HG03196 (cell line): ENCODE measurements around the gene MRPL20.
"Not testable (repeated sequence)": the region's sequence is repeated elsewhere in the genome, so short reads cannot be mapped to it uniquely, and the experiment has no call there.

Source experiments
- ATAC-seq: cut with Tn5 transposase; IDR thresholded peaks from one replicate; pipeline ENCODE4 v1.9.1; 2021; ENCODE audit not compliant: unreplicated experiment

The MRPL20 gene

DNA sequence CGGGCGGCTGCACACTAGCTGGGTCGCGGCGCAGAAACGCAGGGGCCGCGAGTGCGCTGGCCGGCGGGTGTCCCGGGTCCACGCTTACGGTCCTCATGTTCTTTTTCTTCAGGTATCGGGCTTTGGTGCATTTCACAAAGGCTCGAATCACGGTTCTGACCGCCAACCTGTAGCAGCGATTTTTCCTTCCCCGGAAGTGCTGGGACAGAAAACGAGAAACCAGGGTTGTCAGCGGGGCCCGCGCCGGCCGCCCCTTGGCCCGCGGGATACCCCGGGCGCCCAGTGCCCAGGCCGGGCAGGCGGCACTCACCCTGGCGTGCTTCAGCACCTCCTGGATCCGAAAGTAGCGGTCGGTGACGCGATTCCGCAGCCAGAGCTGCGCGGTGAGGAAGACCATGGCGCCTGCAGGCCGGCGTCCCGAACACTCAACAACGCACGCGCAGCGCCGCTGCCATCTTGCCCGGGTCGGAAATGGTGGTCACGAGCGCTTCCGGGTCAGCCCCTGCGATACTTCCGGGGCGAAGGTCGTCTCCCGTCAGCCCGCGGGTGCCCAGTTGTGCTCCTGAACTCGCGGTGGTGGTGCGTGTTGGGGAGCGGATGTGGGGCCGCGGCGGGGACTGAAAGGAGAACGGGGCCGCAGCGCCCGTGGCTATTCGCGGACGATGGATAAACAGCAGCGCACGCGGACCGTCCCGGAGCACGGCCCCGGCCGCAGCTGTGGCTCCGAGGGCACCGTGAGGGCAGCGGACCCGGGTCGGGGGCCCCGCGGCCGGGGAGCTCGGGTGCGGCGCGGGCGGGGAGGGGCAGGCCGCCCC lies at the start of gene MRPL20:
Gene MRPL20 (minus strand): TSS at position 473 of the 815 bp plus-strand sequence. CDS start 76 bp downstream, at position 397.
- ATAC-seq, result peak; percentile 89

DNA sequence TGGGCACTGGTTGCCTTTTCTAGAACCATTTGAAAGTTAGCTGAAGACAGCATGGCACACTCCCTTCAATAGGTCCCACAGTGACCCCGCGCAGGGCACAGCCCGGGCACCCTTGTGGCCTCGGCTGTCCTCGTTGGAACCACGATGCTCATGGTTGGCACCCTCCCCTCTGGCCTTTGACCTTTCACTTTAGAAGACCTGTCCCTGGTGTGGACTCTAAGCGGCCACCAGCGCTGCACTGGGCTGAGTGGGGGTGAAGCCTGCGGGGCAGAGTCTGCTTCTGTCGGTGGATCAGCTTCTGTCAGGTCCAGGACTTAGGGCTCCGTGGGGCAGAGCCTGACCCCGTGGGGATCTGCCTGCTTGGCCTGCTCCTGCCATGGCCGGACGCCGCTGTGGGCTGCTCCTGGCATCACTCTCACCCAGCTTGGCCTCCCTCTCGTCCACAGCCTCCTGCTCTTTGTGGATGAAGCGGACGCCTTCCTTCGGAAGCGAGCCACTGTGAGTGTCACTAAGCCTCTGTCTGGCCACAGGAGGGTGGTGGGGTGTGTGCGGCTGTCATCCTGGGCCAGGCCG lies 49.7 kb upstream of the MRPL20 start:
- ATAC-seq, result not testable (repeated sequence)

DNA sequence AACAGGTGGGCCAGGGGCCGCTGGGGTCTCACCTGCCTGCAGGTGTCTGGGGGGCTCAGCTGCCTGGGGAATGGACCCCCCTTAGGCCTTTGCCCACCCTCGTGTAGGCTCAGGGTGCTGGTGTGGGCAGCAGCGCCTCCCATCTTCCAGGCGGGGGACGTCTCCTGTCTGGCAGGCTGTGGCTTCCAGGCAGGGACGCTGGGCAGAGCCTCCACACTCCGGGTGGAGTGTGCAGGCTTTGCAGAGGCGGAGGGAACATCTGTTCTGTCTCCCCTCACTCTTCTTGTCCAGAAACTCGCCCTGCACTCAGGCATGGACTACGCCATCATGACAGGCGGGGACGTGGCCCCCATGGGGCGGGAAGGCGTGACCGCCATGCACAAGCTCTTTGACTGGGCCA lies 48.8 kb upstream of the MRPL20 start:
- not testable (repeated sequence) for ATAC-seq

DNA sequence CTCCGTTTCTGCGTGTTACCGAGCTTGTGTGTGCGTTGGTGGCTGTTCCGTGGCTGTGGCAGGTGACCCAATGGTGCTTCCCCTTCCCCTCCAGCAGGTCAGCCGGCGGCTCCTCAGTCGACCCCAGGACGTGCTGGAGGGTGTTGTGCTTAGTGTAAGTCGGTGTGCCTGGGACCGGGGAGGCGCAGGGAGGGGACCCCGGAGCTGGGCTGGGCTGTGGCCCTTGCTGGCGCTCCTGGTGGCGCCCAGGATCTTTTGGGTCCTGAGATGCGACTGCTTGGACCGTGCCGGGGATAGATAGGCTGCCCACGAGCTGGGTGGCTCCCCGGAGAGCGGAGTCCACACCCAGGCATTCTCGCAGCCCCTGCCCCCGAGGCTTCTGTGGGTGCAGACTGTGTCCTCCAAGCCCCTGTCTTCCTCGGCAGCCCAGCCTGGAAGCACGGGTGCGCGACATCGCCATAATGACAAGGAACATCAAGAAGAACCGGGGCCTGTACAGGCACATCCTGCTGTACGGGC lies 48.3 kb upstream of the MRPL20 start:
- no peak for ATAC-seq

DNA sequence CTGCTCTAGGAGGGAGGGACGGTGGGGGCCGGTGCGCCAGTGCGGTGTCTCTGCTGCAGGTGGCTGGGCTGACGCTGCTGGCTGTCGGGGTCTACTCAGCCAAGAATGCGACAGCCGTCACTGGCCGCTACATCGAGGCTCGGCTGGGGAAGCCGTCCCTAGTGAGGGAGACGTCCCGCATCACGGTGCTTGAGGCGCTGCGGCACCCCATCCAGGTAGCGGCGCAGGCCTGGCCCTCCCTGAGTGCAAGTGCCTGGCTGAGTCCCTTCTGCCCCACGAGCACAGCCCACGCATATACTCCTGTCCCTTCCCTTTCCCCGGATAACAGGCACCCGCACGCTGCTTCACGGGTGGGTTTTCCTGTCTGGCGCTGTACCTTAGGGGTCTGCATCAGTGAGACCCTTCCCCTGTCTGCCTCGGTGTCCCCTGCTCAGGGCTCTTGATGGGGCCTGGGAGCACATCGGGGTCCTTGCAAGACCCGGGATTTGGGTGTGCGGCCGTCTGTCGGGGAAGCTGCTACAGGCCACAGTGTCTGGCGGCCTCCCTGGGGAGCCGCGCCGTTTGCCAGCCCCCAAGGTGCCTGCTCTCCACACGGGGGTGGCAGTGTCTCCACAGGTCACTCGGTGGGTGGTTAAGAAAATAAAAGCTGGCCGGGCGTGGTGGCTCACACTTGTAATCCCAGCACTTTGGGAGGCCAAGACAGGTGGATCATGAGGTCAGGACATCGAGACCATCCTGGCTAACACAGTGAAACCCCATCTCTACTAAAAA lies 47.4 kb upstream of the MRPL20 start:
- ATAC-seq, result not testable (repeated sequence)

DNA sequence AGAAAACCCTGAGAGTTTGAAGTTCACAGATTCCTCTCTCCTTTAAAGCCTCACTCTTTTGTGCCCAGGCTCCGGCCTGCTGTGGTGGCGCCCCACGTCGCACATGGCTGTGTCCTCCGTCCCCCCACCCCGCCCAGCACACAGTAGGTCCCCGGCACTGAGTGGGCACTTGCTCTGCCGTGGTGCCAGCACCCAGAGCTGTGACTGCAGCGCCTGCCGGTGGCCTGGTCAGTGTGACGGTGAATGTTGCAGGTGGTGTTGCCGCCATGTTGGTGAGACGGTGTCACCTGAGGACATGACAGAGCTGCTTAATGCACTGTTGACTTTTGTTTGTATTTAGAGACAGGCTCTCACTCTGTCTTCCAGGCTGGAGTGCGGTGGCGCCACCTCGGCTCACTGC lies 45.8 kb upstream of the MRPL20 start:
- ATAC-seq, result no peak

DNA sequence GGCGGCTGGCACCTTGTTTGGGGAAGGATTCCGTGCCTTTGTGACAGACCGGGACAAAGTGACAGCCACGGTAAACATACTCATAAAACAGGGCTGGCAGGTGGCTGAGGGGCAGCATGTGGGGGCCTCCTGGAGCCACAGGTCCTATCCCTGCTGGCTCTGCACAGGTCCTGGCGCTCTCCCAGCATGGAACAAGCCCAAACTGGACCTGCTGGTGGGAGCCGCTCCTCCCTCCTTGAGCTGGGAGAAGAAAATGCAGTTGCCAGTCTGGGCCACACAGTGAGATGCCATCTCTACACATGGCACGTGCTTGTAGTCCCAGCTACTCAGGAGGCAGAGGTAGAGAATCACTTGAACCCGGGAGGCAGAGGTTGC lies 45.3 kb upstream of the MRPL20 start:
- not testable (repeated sequence) for ATAC-seq

DNA sequence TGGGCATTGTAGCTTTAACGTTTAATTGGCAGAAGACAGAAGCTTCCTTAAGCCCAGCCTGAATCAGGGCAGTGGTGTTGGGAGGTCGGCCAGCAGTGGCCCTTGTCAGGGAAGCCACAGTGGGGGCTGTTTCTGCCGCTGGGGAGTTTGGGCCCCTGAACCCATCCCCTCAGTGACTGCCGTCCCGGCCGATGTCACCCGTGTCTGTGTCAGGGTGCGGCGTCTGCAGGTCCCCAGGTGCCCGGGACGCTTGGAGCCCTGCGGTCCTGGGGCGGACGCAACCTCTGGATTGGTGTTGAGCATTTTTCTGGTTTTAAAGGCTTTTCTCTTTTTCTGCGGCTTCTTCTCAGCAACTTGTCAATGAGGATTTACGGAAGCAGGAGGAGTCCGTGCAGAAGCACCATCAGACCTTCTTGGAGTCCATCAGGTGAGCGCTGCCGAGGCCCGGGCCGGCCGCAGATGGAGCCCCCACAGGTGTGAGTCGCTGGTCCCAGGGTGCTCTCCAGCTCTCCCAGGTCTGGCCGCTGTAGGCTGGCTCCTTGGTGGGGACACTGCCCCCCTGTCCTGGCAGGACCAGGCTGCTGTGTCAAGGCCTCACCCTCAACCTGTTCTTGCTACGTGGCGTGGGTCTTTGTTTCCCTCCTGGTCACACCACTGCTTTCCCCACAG lies 44.7 kb upstream of the MRPL20 start:
- no peak for ATAC-seq

DNA sequence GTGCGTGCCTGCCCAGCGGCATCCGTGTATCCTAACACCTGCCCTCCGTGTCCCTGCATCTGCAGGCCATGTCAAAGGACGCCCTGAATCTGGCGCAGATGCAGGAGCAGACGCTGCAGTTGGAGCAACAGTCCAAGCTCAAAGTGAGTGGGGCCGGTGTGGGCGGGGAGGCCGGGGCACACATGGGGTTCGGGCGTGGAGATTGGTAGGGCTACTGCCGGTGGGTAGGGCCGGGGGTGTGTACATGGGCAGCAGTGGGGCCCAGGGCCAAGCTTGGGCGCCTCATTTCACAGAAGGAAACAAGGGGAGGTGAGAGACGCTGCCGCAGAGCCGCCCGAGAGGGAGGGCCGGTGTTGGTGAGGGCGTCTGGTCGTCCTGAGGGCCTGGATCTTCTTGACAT lies 43.5 kb upstream of the MRPL20 start:
- ATAC-seq, result not testable (repeated sequence)

DNA sequence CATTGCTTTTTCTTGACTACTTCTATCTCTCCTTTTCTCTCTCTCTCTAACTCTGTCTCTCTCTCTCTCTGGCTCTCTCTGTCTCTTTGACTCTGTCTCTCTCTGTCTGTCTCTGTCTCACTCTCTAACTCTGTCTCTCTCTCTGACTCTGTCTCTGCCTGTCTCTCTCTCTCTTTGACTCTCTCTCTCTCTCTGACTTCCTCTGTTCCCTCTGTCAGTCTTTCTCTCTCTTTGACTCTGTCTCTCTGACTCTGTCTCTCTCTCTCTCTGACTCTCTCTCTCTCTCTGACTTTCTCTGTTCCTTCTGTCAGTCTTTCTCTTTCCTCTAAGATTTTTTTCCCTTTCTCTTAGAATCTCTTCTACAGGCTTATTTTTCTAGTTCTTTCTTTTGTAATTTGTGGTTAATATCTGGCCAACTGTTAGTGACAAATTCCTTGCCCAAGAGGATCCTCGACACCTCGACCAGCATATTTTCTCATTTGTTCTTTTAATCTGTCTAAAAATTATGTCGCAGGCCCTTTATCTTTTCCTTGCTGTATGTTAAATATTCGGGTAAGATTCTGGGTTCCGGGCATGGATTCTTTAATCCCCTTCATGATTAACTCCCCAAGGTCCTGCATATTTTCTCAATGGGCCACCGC lies 42.1 kb upstream of the MRPL20 start, which contains the start of gene ATAD3C:
Gene ATAD3C (plus strand): TSS at position 591 of the 641 bp plus-strand sequence. CDS start 995 bp downstream, outside the sequence.
- no peak for ATAC-seq

DNA sequence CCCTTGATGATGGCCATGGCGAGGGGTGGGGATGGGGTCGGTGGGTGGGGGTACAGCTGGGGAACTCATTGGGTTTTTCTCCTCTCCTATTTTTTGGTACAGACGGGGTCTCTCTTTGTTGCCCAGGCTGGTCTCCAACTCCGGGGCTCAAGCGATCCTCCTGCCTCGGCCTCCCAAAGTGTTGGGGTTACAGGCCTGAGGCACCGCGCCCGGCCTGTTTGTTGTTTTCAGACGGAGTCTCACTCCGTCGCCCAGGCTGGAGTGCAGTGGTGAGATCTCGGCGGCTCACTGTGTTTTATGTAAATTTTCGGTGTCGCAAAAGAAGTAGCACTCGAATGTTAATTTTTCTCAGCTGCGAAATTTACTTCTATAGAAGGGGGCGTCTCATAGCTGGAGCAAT lies 39.5 kb upstream of the MRPL20 start:
- ATAC-seq, result not testable (repeated sequence)

DNA sequence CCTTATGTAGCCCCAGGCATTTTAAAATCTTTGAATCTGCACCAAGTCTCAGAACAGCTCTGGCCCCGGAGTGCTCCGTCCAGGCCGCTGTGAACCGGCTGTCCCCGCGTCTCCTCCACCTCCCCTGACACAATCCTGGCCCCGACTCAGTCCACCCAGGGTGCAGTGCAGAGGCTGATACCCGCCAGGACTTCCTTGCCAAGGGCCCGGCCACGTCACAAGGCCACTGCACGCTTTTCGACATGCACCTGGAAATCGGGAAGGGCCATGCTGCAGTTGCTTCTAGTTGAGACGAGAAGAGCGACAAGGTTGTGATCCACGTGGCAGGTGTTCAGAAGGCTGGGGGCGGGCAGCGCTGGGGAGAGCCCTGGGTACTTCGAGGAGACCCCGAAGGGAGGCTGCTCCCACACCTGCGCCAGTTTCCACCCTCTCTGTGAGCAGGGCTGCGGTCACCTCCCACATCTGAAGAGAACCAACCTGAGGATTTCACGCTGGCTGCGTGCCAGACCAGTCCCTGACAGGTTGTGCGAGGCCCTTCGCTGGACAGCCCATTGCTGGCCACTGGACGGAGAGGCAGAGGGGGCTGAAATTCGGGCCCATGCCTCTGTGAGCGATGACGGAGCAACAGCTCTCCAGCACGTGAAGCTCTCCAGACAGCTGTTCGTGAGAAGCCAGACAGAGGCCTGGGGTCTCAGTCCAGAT lies 35.1 kb upstream of the MRPL20 start:
- ATAC-seq, result no peak

DNA sequence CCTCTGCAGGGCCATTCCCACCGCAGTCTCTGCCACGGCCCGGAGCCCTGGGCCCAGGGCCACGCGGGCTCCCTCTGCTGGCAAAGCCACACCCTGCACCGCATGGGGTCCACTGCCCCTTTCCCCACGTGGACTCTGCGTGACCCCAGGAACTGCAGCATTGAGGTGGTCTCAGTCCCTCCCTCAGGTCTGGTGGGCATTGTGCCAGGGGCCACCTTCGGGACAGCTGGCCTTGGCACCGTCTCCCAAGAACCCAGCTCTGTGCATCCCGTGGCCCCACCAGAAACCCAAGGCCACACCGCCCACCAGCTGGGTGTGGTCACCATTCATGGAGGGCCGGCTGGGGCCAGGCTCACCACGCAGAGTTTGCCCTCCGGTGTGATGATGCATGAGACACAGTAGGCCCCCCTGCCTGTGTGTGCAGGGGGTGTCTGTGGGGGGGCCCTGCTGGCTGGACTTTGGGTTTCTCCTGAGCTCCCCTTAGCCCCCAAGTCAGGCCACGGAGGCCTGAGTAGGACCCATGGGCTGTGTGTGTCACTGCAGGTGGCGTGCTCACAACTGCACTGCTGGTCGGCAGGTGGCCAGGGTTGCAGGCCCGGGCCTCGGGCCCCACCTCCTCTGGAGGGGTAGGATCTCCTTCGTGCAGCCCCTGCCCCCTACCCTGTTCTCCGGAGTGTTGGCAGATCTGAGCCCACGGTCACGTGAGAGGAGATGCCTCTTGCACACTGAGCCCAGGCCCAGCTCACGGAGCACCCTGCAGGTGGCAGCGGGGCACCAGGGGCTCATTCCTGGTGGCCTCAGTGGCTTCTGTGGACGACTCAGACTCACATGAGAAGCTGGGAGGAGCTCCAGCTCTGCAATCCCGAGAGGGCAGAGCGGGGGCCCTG lies 34.2 kb upstream of the MRPL20 start:
- ATAC-seq, result no peak

DNA sequence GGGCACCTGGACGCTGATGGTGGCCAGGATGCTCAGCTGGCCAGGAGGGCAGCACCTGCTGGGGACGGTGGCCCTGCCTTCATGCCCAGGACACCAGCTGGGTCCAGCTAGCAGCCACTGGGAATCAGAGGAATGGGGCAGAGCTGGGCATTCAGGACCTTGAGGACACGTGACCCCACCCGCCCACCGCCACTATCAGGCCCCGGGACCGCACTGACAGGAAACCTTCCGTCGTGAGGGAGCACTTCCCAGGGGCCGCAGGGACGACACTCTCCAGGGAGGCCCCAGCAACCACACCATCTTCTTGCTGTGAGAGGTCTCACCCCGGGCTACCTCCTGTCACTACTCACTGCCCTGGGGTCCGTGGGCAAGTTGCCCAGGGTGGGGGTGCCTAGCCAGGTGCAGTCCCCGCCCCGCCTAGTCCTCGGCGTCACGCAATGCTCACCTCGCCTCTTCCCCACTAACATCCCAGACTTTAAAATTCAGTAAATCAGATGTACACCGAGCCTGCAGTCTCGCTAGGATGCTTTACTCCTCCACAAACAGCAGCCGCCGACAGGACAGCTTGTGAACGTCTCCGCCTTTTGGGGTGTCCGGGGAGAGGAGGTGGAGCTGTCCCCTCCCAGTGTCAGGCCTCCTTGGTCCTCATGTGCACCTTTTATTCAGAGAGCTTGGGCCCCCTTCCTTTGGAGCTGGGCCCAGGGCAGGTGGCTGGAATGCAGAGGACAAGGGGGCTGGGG lies 33.3 kb upstream of the MRPL20 start:
- no peak for ATAC-seq

DNA sequence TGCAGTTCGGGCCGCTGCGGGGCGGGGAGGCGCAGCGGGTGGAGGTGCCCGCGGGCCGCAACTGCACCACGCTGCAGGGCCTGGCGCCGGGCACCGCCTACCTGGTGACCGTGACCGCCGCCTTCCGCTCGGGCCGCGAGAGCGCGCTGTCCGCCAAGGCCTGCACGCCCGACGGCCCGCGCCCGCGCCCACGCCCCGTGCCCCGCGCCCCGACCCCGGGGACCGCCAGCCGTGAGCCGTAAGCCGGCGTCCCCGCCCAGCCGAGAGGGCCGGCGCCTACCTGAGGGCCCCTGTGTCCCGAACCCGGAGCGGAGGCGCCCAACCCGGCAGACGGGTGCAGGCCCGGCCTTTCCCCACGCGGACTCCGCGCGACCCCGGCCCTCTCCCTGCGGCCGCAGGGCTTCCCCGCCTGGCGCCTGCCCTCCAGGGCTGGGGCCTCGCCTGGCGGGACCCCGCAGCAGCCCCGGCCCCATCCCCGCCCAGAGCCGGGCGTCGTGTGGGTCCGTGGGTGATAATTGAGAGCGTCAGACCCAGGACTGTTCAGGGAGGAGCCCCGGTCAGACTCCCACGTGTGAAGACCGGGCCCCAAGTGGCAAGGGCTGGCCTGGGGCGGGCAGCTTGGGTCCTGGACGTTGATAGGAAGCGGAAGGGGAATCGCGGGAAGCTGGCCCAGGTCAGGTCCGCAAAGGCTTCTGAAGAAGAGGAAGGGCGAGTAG lies 32.6 kb upstream of the MRPL20 start:
- ATAC-seq, result no peak

DNA sequence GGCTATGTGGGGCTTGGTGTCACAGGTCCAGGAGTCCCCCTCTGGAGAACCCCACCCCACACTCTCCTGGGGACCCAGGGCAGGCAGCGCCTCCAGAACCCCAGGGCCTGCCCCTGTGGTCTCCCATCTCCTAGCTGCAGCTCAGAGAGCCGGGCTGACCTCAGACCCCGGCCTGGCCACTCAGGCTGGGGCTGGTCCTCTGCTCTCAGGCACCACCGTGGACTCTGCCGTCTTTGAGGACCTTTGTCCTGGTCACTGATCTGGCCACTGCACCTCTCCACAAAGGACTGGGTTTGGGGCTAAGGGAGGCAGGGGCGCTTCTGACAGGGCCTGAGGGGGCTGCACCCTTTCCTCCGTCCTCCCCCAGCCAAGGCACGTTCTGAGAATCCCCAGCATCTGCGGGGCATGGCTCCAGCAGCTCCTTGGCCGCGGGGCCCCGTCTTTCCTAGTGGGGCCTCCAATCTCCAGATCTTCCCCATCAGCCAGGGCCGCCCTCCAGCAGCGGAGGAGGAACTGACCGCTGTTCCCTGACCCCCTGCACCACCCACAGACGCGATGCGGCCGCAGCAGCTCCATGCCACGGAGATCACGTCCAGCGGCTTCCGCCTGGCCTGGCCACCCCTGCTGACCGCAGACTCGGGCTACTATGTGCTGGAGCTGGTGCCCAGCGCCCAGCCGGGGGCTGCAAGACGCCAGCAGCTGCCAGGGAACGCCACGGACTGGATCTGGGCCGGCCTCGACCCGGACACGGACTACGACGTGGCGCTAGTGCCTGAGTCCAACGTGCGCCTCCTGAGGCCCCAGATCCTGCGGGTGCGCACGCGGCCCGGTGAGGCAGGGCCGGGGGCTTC lies 31.7 kb upstream of the MRPL20 start:
- ATAC-seq, result no peak
